Osteocyte (in vitro differentiated cells): ENCODE results near the gene NDUFA11. TPM values are rescaled to one million over a fixed set of nuclear protein-coding genes. Genes with fewer than 3 reads are reported as not detected.
"Not testable (repeated sequence)": the region's sequence is repeated elsewhere in the genome, so short reads cannot be mapped to it uniquely, and the experiment has no call there.

Experiments
- DNase-seq: peaks from one replicate; pipeline ENCODE4 v3.0.0; 2021; ENCODE audit warnings: mixed read lengths; ENCODE audit not compliant: unreplicated experiment; ENCODE audit errors: extremely low spot score
- H3K27ac Mint-ChIP-seq: one replicate; pipeline ENCODE4 v1.8.0; 2021; ENCODE audit warnings: mild to moderate bottlenecking, mixed read lengths; ENCODE audit not compliant: unreplicated experiment
- H3K27me3 Mint-ChIP-seq: one replicate; pipeline ENCODE4 v1.8.0; 2021; ENCODE audit warnings: mixed read lengths; ENCODE audit not compliant: unreplicated experiment
- H3K36me3 Mint-ChIP-seq: one replicate; pipeline ENCODE4 v1.8.0; 2021; ENCODE audit warnings: mixed read lengths; ENCODE audit not compliant: unreplicated experiment
- H3K4me1 Mint-ChIP-seq: one replicate; pipeline ENCODE4 v1.8.0; 2021; ENCODE audit warnings: mixed read lengths; ENCODE audit not compliant: unreplicated experiment
- H3K4me3 Mint-ChIP-seq: one replicate; pipeline ENCODE4 v1.8.0; 2021; ENCODE audit warnings: mild to moderate bottlenecking, moderate library complexity, mixed read lengths; ENCODE audit not compliant: unreplicated experiment
- H3K9me3 Mint-ChIP-seq: one replicate; pipeline ENCODE4 v1.8.0; 2021; ENCODE audit warnings: mixed read lengths; ENCODE audit not compliant: unreplicated experiment
- CTCF ChIP-seq: fragments of 200-600 bp; sonication (generic); IDR thresholded peaks from 2 replicates; pipeline ENCODE4 v1.5.0; 2021; ENCODE audit warnings: antibody characterized with exemption, mild to moderate bottlenecking, moderate library complexity
- total RNA-seq: library from RNA; stranded (reverse); gene quantifications from 2 replicates; pipeline ENCODE4 v1.2.1, GENCODE V29; 2021

Gene NDUFA11
- total RNA-seq, 1 donor from 2014 or later = 259 TPM

DNA sequence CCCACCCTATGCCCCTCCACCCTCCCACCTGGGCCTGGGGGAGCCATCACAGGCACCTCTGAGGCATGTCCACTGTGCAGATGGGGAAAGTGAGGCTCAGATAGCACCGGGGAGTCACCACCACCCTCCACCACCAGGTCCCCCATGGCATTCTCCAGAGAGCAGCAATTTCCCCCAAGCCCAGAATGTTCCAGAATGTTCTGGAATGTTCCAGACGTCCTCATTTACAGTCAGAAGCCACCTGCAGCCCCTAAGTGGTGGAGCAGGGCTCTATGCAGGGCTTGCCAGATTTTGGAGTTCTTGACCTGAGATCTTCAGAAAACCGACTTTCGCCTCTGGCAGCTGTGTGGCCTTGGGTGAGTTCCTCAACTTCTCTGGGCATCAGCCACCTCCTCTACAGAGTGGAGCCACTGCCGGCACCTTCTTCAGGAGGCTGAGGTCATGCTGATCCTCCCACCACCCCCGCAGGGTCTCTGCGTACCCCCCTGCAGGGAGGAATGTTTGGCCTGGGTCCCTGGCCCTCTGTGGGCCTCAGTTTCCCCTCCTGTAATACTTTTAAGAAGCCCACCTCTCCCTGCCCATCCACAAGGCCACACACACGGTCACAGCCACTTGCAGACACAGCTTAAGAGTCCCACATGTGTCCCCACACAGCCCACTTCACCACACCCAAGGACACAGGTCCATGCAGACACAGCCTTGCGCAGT, 39.4 kb downstream of the NDUFA11 start:
- H3K9me3 Mint-ChIP-seq = no peaks in the 10 kb centered on the region
- no peaks in the 10 kb centered on the region for H3K4me1 Mint-ChIP-seq
- no peak overlapping the region for H3K27ac Mint-ChIP-seq
- no peaks in the 10 kb centered on the region for H3K36me3 Mint-ChIP-seq
- peaks cover 6% of the 10 kb centered on the region for H3K27me3 Mint-ChIP-seq
- DNase-seq = no peak
- H3K4me3 Mint-ChIP-seq = no peak overlapping the region
- TF ChIP-seq CTCF = no peak

- Mint-ChIP-seq H3K36me3 (no peaks in the 10 kb centered on the region), H3K4me3 (no peak overlapping the region), H3K9me3 (no peaks in the 10 kb centered on the region), H3K4me1 (no peaks in the 10 kb centered on the region), H3K27ac (no peak overlapping the region), H3K27me3 (peaks cover 6% of the 10 kb centered on the region)
- DNase-seq = no peak
- no peak for TF ChIP-seq CTCF
Measured at GRCh38 chr19:5863030-5863665, 40.4 kb downstream of the NDUFA11 start.

DNA sequence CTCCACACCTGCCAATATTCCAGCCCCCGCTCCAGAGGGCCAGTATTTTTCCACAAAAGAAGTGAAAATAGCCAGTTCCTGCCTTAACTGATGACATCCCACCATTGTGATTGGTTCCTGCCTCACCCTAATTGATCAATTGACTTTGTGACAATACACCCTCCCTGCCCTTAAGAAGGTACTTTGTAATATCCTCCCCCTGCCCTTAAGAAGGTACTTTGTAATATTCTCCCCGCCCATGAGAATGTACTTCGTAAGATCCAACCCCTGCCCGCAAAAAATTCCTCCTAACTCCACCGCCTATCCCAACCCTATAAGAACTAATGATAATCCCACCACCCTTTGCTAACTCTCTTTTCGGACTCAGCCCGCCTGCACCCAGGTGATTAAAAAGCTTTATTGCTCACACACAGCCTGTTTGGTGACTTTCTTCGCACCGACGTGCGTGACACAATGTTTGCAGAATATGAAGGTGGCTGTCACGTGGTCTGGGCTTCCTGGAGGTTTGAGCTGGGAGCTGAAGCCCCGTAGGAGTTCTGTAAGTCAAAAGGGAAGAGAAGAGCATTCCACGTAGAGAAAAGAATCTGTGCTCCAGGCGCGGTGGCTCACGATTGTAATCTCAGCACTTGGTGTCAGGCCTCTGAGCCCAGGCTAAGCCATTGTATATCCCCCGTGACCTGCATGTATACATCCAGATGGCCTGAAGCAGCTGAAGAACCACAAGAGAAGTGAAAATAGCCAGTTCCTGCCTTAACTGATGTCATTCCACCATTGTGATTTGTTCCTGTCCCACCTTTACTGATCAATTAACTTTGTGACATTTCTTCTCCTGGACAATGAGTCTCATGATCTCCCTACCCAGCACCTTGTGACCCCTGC, 46.1 kb downstream of the NDUFA11 start:
- TF ChIP-seq CTCF = no peak
- Mint-ChIP-seq H3K4me3 (no peak overlapping the region), H3K27ac (no peak overlapping the region), H3K36me3 (no peaks in the 10 kb centered on the region), H3K27me3 (peaks cover 17% of the 10 kb centered on the region), H3K9me3 (no peaks in the 10 kb centered on the region), H3K4me1 (no peaks in the 10 kb centered on the region)
- no peak for DNase-seq

DNA sequence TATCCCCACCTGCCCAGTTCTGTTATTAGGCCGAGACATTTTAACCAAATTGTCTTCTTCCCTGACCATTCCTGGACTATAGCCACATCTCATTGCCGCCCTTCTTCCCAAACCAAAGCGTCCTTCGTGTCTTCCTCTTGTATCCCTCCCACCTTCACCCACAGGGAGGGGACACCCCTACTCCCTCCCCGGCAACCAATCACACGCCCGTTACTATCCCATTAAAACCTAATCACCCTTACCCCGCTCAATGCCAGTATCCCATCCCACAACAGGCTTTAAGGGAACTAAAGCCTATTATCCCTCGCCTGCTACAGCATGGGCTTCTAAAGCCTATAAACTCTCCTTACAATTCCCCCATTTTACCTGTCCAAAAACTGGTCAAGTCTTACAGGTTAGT, 48.4 kb downstream of the NDUFA11 start:
- not testable (repeated sequence) for H3K9me3 Mint-ChIP-seq, H3K36me3 Mint-ChIP-seq, DNase-seq, H3K4me3 Mint-ChIP-seq, H3K4me1 Mint-ChIP-seq, H3K27ac Mint-ChIP-seq
- H3K27me3 Mint-ChIP-seq = peaks cover 18% of the 10 kb centered on the region

DNA sequence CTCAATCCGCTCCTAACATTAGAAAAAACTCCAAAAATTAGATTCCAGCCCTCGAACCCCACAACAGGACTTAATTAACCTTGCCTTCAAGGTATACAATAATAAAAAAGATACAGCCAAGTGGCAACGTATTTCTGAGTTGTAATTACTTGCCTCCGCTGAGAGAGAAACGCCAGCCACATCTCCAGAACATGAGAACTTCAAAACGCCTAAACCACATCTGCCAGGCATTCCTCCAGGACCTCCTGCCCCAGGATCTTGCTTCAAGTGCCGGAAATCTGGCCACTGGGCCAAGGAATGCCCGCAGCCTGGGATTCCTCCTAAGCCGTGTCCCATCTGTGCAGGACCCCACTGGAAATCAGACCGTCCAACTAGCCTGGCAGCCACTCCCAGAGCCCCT, 49.5 kb downstream of the NDUFA11 start:
- H3K27me3 Mint-ChIP-seq = peaks cover 18% of the 10 kb centered on the region
- H3K9me3 Mint-ChIP-seq, H3K4me1 Mint-ChIP-seq, H3K36me3 Mint-ChIP-seq, DNase-seq, H3K4me3 Mint-ChIP-seq, H3K27ac Mint-ChIP-seq: not testable (repeated sequence)

DNA sequence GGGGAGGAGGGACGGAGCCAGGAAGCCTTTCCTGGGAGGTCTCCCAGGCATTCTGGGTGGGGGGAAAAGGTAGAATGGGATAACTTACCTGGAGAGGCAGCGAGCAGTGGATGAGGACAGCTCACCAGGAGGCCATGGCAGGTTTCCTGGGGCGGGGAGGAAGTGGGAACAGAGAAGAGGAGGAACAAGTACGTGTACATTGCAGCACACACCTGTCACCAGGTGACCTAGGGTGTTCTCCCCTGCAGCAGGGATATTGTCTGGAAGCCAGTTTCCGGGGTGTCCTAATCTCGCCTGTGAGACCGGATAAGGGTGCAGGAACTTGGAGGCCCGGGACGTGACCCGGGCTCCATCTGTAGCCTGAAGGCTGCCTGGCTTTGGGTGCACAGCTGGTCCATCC, 52.3 kb downstream of the NDUFA11 start, which contains the start of gene FUT3:
Gene FUT3, minus strand, starts transcription at position 148 of the 400 bp plus-strand sequence.
- Mint-ChIP-seq H3K27ac (no peak within 1 kb of the TSS), H3K36me3 (no peaks in the 10 kb centered on the region), H3K27me3 (peaks cover 18% of the 10 kb centered on the region), H3K4me3 (no peak within 1 kb of the TSS), H3K4me1 (peaks cover 1% of the 10 kb centered on the region), H3K9me3 (no peaks in the 10 kb centered on the region)
- DNase-seq = no peak
- no peak for TF ChIP-seq CTCF
